WERI-Rb-1 (cell line): Measurements from ENCODE around the gene PHEX.
"Not testable (repeated sequence)": the region's sequence is repeated elsewhere in the genome, so short reads cannot be mapped to it uniquely, and the experiment has no call there.

Source experiments
- DNase-seq: peaks from one replicate; pipeline ENCODE4 v3.0.0-alpha.2; 2020
- H3K27ac ChIP-seq: fragments of 250-450 bp; sonication (Bioruptor Pico); 2 replicates; pipeline ENCODE4 v1.5.1; 2020; ENCODE audit warnings: mild to moderate bottlenecking, moderate library complexity
- H3K27me3 ChIP-seq: fragments of 250-450 bp; sonication (Bioruptor Pico); 2 replicates; pipeline ENCODE4 v1.5.1; 2021; ENCODE audit warnings: mild to moderate bottlenecking, low read depth, moderate library complexity; ENCODE audit not compliant: insufficient read depth, severe bottlenecking
- H3K36me3 ChIP-seq: fragments of 250-450 bp; sonication (Bioruptor Pico); 2 replicates; pipeline ENCODE4 v1.5.1; 2020; ENCODE audit warnings: mild to moderate bottlenecking, moderate library complexity
- H3K4me3 ChIP-seq: 2 replicates; pipeline ENCODE4 v1.5.1; 2011; ENCODE audit warnings: low read depth, mild to moderate bottlenecking, control low read depth, low read length
- H3K9me3 ChIP-seq: fragments of 250-450 bp; sonication (Bioruptor Pico); 2 replicates; pipeline ENCODE4 v1.5.1; 2021; ENCODE audit warnings: mild to moderate bottlenecking, moderate library complexity; ENCODE audit not compliant: severe bottlenecking
- CTCF ChIP-seq: IDR thresholded peaks from 2 replicates; pipeline ENCODE4 v1.5.1; 2011; ENCODE audit warnings: low read depth, mild to moderate bottlenecking, control low read depth, inconsistent platforms, low read length

Gene PHEX

GRCh38 chrX:22268706-22269105 is 236.6 kb downstream of the PHEX start:
- Histone ChIP-seq H3K4me3 (no peak overlapping the region), H3K27ac (no peak overlapping the region), H3K9me3 (no peaks in the 10 kb centered on the region), H3K36me3 (no peaks in the 10 kb centered on the region), H3K27me3 (peaks cover 14% of the 10 kb centered on the region)
- TF ChIP-seq CTCF: no peak
- no peak for DNase-seq

GRCh38 chrX:22272613-22273012 is 240.5 kb downstream of the PHEX start, which contains the start of gene CBLL2:
TSS of gene CBLL2 (plus strand) at chrX:22272913. CDS start at chrX:22272992, 79 bp downstream.
- DNase-seq: no peak
- Histone ChIP-seq H3K9me3 (no peaks in the 10 kb centered on the region), H3K4me3 (no peak within 1 kb of the TSS), H3K27ac (no peak within 1 kb of the TSS), H3K27me3 (peaks cover 19% of the 10 kb centered on the region), H3K36me3 (no peaks in the 10 kb centered on the region)
- TF ChIP-seq CTCF: no peak

GRCh38 chrX:22273714-22274317 is 241.7 kb downstream of the PHEX start:
- no peaks in the 10 kb centered on the region for H3K36me3 ChIP-seq
- TF ChIP-seq CTCF: no peak
- no peak overlapping the region for H3K4me3 ChIP-seq
- no peaks in the 10 kb centered on the region for H3K9me3 ChIP-seq
- H3K27me3 ChIP-seq: peaks cover 23% of the 10 kb centered on the region
- H3K27ac ChIP-seq: no peak overlapping the region
- no peak for DNase-seq

GRCh38 chrX:22276781-22277180 is 244.7 kb downstream of the PHEX start:
- TF ChIP-seq CTCF: no peak
- DNase-seq: no peak
- Histone ChIP-seq H3K27ac (no peak overlapping the region), H3K9me3 (no peaks in the 10 kb centered on the region), H3K36me3 (no peaks in the 10 kb centered on the region), H3K4me3 (no peak overlapping the region), H3K27me3 (peaks cover 17% of the 10 kb centered on the region)

GRCh38 chrX:22278375-22278774 is 246.2 kb downstream of the PHEX start:
- peak; percentile 44; the same call in 1 of the 2 replicates for TF ChIP-seq CTCF
- Histone ChIP-seq H3K9me3 (no peaks in the 10 kb centered on the region), H3K36me3 (no peaks in the 10 kb centered on the region), H3K27me3 (peaks cover 11% of the 10 kb centered on the region), H3K4me3 (no peak overlapping the region), H3K27ac (no peak overlapping the region)
- peak; percentile 11 for DNase-seq

- H3K9me3 ChIP-seq, H3K4me3 ChIP-seq, H3K27me3 ChIP-seq, H3K27ac ChIP-seq, DNase-seq, H3K36me3 ChIP-seq: not testable (repeated sequence)
These were observed 257.1 kb downstream of the PHEX start for GRCh38 chrX:22289209-22289608.
